Cardiac muscle cell (in vitro differentiated cells and primary cell): ENCODE data around the gene ITGAD. TPM values are rescaled to one million over a fixed set of nuclear protein-coding genes. Genes with fewer than 3 reads are reported as not detected.
"Not testable (repeated sequence)": the region's sequence is repeated elsewhere in the genome, so short reads cannot be mapped to it uniquely, and the experiment has no call there.

ENCODE experiments used
- DNase-seq, 2 donors: peaks; one replicate each; pipeline versions ENCODE4 v3.0.0 to v3.0.0-alpha.2; 2010 to 2017; ENCODE audit warnings: low read depth in 1 of 2, low spot score in 1 of 2
- H3K27ac ChIP-seq: fragments of 200-600 bp; sonication (generic); 2 replicates; pipeline ENCODE4 v1.5.1; 2016
- H3K27me3 ChIP-seq: fragments of 200-600 bp; sonication (generic); 2 replicates; pipeline ENCODE4 v1.6.0; 2016; ENCODE audit warnings: control low read depth
- H3K36me3 ChIP-seq: fragments of 200-600 bp; sonication (generic); 2 replicates; pipeline ENCODE4 v1.5.1; 2016; ENCODE audit warnings: control low read depth
- H3K4me1 ChIP-seq: fragments of 200-600 bp; sonication (generic); 2 replicates; pipeline ENCODE4 v1.8.1; 2017; ENCODE audit warnings: low read depth, mild to moderate bottlenecking, mixed run types
- H3K4me3 ChIP-seq: fragments of 200-600 bp; sonication (generic); 2 replicates; pipeline ENCODE4 v1.5.1; 2016; ENCODE audit warnings: mild to moderate bottlenecking
- H3K9me3 ChIP-seq: fragments of 200-600 bp; sonication (generic); 2 replicates; pipeline ENCODE4 v1.5.1; 2017; ENCODE audit warnings: low read depth, mild to moderate bottlenecking, control low read depth
- CTCF ChIP-seq: IDR thresholded peaks from 2 replicates; pipeline ENCODE4 v1.5.1; 2012; ENCODE audit warnings: low read depth, mild to moderate bottlenecking, low read length
- polyA plus RNA-seq: library from polyadenylated mRNA; unstranded; fragments of >200 nt; fragmentation: Nextera tagmentation; extraction: Ambion mirVana; gene quantifications from 2 replicates; pipeline ENCODE4 v1.2.1, GENCODE V29; 2016
- total RNA-seq: library from RNA; depleted of rRNA; stranded (reverse); fragments of >200 nt; gene quantifications from 2 replicates; pipeline ENCODE4 v1.2.3, GENCODE V29; 2016

Gene ITGAD
- total and polyA plus RNA-seq, 2 experiments from 2014 or later: not detected

DNA sequence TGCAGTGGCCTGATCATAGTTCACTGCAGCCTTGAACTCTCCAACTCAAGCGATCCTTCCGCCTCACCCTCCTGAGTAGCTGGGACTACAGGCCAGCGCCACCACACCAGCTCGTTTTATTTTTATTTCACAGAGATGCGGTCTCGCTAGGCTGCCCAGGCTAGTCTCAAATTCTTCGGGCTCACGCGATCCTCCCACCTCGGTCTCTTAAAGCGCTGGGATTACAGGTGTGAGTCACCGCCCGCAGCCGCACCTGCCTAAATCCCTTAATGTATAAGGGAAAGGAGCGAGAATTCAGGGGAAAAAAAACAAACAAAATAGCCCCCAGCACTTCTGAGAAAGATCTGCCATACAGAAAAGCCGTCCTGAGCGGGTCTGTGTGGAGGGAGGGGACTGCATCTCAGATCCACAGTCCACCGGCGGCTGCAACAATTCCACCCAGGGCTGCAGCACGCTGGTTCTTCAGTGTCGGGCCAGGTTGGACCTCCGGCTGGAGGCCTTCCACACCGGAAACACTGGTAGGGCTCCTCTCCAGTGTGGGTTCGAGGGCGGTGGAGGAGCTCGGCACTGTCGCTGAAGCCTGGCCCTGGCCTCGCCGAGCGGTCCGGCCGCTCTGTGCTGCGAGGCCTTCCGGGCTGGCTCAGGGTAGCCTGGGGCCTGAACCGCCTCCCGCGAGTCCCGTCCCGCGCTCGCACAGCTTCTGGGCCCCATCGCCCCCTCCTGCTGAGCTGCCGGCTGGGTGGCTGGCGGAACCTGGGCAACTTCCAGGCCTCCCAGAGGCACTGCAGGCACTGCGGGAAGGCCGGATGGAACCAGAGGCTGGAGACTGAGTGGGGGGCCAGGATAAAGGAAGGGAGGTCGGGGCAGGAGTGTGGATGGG, 42.4 kb downstream of the ITGAD start:
- no peak for DNase-seq
- Histone ChIP-seq H3K36me3 (no peaks in the 10 kb centered on the region), H3K27ac (no peak overlapping the region), H3K4me1 (peaks cover 11% of the 10 kb centered on the region), H3K4me3 (no peak overlapping the region), H3K27me3 (no peaks in the 10 kb centered on the region), H3K9me3 (no peaks in the 10 kb centered on the region)
- no peak for TF ChIP-seq CTCF

GRCh38 chr16:31436221-31437045, 43.3 kb downstream of the ITGAD start:
- no peak for DNase-seq
- H3K27me3 ChIP-seq: no peaks in the 10 kb centered on the region
- H3K36me3 ChIP-seq: no peaks in the 10 kb centered on the region
- H3K4me1 ChIP-seq: peaks cover 14% of the 10 kb centered on the region
- TF ChIP-seq CTCF: no peak
- H3K9me3 ChIP-seq: no peaks in the 10 kb centered on the region
- no peak overlapping the region for H3K27ac ChIP-seq
- H3K4me3 ChIP-seq: no peak overlapping the region

GRCh38 chr16:31438414-31438813, 45.3 kb downstream of the ITGAD start:
- TF ChIP-seq CTCF: no peak
- peak in 1 of 2 donors; percentile 32 for DNase-seq
- Histone ChIP-seq H3K27ac (peak overlapping the region; percentile 8), H3K4me1 (peaks cover 14% of the 10 kb centered on the region), H3K36me3 (no peaks in the 10 kb centered on the region), H3K4me3 (no peak overlapping the region), H3K9me3 (no peaks in the 10 kb centered on the region), H3K27me3 (no peaks in the 10 kb centered on the region)

GRCh38 chr16:31439023-31439422, 45.9 kb downstream of the ITGAD start:
- not testable (repeated sequence) for H3K36me3 ChIP-seq, H3K27ac ChIP-seq, H3K4me3 ChIP-seq, H3K27me3 ChIP-seq, DNase-seq, H3K9me3 ChIP-seq
- peaks cover 14% of the 10 kb centered on the region for H3K4me1 ChIP-seq

DNA sequence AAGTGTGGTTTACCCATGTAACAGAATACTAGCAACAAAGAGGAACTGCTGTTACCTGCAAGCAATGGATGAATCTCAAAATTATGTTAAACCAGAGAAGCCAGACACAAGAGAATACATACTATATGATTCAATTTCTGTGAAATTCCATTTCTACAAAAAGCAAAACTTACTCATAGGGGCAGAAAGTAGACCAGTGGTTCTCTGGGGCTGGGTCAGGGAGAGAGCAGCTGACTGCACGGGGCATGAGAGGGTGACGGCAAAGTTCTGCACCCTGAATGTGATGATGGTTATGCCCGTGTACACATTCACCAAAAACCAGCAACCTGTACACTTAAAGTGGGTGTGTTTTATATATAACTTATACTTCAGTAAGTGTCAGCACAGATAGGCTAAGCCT, 46.4 kb downstream of the ITGAD start:
- Histone ChIP-seq H3K27me3 (no peaks in the 10 kb centered on the region), H3K27ac (no peak overlapping the region), H3K4me3 (no peak overlapping the region), H3K4me1 (peaks cover 14% of the 10 kb centered on the region), H3K9me3 (no peaks in the 10 kb centered on the region), H3K36me3 (no peaks in the 10 kb centered on the region)
- no peak for DNase-seq
- no peak for TF ChIP-seq CTCF
